WTC11 (cell line): ENCODE results near the gene HIKESHI. TPM values are rescaled to one million over a fixed set of nuclear protein-coding genes. Genes with fewer than 3 reads are reported as not detected.

Source experiments
- ATAC-seq: fragments of 200-7000 bp; cut with Tn5 transposase; 2 replicates; pipeline ENCODE4 v1.10.0; 2021; ENCODE audit warnings: mild to moderate bottlenecking, moderate library complexity
- CTCF ChIA-PET: fragments of 300-600 bp; sonication (Branson Sonifier 250); formaldehyde crosslinking; loops from one replicate; lab custom pipeline; 2021; ENCODE audit warnings: antibody characterized with exemption; lab: Charles Lee
- POLR2A ChIA-PET: fragments of 350-600 bp; sonication (Branson Sonifier 250); formaldehyde crosslinking; loops from one replicate; lab custom pipeline; 2021; ENCODE audit warnings: antibody characterized with exemption; lab: Charles Lee
- DNase-seq: peaks from one replicate; pipeline ENCODE4 v3.0.0; 2021; ENCODE audit warnings: low spot score
- H3K27ac Mint-ChIP-seq: 2 replicates; pipeline ENCODE4 v1.8.0; 2021; ENCODE audit warnings: mixed read lengths
- H3K27me3 Mint-ChIP-seq: 2 replicates; pipeline ENCODE4 v1.8.0; 2021; ENCODE audit warnings: low read depth, mild to moderate bottlenecking, moderate library complexity, mixed read lengths
- H3K36me3 Mint-ChIP-seq: 2 replicates; pipeline ENCODE4 v1.8.0; 2021; ENCODE audit warnings: mixed read lengths
- H3K4me1 Mint-ChIP-seq: 2 replicates; pipeline ENCODE4 v1.8.0; 2022; ENCODE audit warnings: mixed read lengths
- H3K4me3 Mint-ChIP-seq: 2 replicates; pipeline ENCODE4 v1.8.0; 2021; ENCODE audit warnings: mild to moderate bottlenecking, moderate library complexity, mixed read lengths
- H3K9me3 Mint-ChIP-seq: 2 replicates; pipeline ENCODE4 v1.8.0; 2021; ENCODE audit warnings: mixed read lengths
- ATF1 ChIP-seq: sonication (generic); formaldehyde crosslinking; IDR thresholded peaks from 2 replicates; pipeline ENCODE4 v1.8.1; 2023; ENCODE audit warnings: mild to moderate bottlenecking, moderate library complexity, missing genetic modification reagents
- ERG ChIP-seq: fragments of 250-450 bp; sonication (Bioruptor Pico); IDR thresholded peaks from 2 replicates; pipeline ENCODE4 v1.8.0; 2021; ENCODE audit warnings: mild to moderate bottlenecking
- FOXJ3 ChIP-seq: sonication (generic); formaldehyde crosslinking; IDR thresholded peaks from 2 replicates; pipeline ENCODE4 v1.9.0; 2021; ENCODE audit warnings: missing genetic modification reagents, mild to moderate bottlenecking, borderline replicate concordance
- GABPB1 ChIP-seq: sonication (generic); formaldehyde crosslinking; IDR thresholded peaks from 2 replicates; pipeline ENCODE4 v1.8.1; 2023; ENCODE audit warnings: mild to moderate bottlenecking, missing genetic modification reagents
- HMGA2 ChIP-seq: fragments of 250-450 bp; sonication (Bioruptor Pico); IDR thresholded peaks from 2 replicates; pipeline ENCODE4 v1.4.0; 2021; ENCODE audit warnings: mild to moderate bottlenecking, moderate library complexity
- IRF2 ChIP-seq: sonication (generic); formaldehyde crosslinking; IDR thresholded peaks from 2 replicates; pipeline ENCODE4 v1.8.0; 2022; ENCODE audit warnings: low read depth, missing genetic modification reagents, borderline replicate concordance
- MAX ChIP-seq: sonication (generic); formaldehyde crosslinking; IDR thresholded peaks from 2 replicates; pipeline ENCODE4 v1.8.0; 2022; ENCODE audit warnings: mild to moderate bottlenecking, missing genetic modification reagents
- MLX ChIP-seq: sonication (generic); formaldehyde crosslinking; IDR thresholded peaks from 2 replicates; pipeline ENCODE4 v1.8.1; 2023; ENCODE audit warnings: mild to moderate bottlenecking, missing genetic modification reagents, moderate library complexity
- NFATC4 ChIP-seq: fragments of 250-450 bp; sonication (Bioruptor Pico); IDR thresholded peaks from 2 replicates; pipeline ENCODE4 v1.9.0; 2021; ENCODE audit warnings: mild to moderate bottlenecking
- NR2C2 ChIP-seq: sonication (generic); formaldehyde crosslinking; IDR thresholded peaks from 2 replicates; pipeline ENCODE4 v1.8.0; 2022; ENCODE audit warnings: mild to moderate bottlenecking, missing genetic modification reagents
- SOX15 ChIP-seq: fragments of 250-450 bp; sonication (Bioruptor Pico); IDR thresholded peaks from 2 replicates; pipeline ENCODE4 v1.9.0; 2021; ENCODE audit warnings: mild to moderate bottlenecking
- USF2 ChIP-seq: sonication (generic); formaldehyde crosslinking; IDR thresholded peaks from 2 replicates; pipeline ENCODE4 v1.8.1; 2023; ENCODE audit warnings: mild to moderate bottlenecking, missing genetic modification reagents, moderate library complexity
- ZNF219 ChIP-seq: sonication (generic); formaldehyde crosslinking; IDR thresholded peaks from 2 replicates; pipeline ENCODE4 v1.8.0; 2023; ENCODE audit warnings: missing genetic modification reagents, mild to moderate bottlenecking, borderline replicate concordance
- ZNF263 ChIP-seq: sonication (generic); formaldehyde crosslinking; IDR thresholded peaks from 2 replicates; pipeline ENCODE4 v1.8.1; 2022; ENCODE audit warnings: low read depth, mild to moderate bottlenecking, moderate library complexity, missing genetic modification reagents
- ZNF317 ChIP-seq: sonication (generic); formaldehyde crosslinking; IDR thresholded peaks from 2 replicates; pipeline ENCODE4 v1.8.1; 2023; ENCODE audit warnings: low read depth, mild to moderate bottlenecking, moderate library complexity, missing genetic modification reagents, borderline replicate concordance
- ZNF396 ChIP-seq: fragments of 250-450 bp; sonication (Bioruptor Pico); IDR thresholded peaks from 2 replicates; pipeline ENCODE4 v1.8.0; 2021; ENCODE audit warnings: mild to moderate bottlenecking, moderate library complexity, borderline replicate concordance
- ZNF416 ChIP-seq: fragments of 250-450 bp; sonication (Bioruptor Pico); IDR thresholded peaks from 2 replicates; pipeline ENCODE4 v1.9.0; 2021; ENCODE audit warnings: mild to moderate bottlenecking, inconsistent platforms
- ZNF423 ChIP-seq: fragments of 250-450 bp; sonication (Bioruptor Pico); IDR thresholded peaks from 2 replicates; pipeline ENCODE4 v2.1.2; 2022; ENCODE audit warnings: mild to moderate bottlenecking, moderate library complexity
- total RNA-seq: library from RNA; stranded (reverse); gene quantifications from 3 replicates; pipeline ENCODE4 v1.2.3, GENCODE V29; 2021
- TF ChIP-seq, protein P1 (sequence below): sonication (generic); formaldehyde crosslinking; IDR thresholded peaks from 2 replicates; pipeline ENCODE4 v1.8.1; 2022; ENCODE audit warnings: mild to moderate bottlenecking, missing genetic modification reagents, moderate library complexity, borderline replicate concordance
- TF ChIP-seq, protein P2 (sequence below): sonication (generic); formaldehyde crosslinking; IDR thresholded peaks from 2 replicates; pipeline ENCODE4 v1.8.1; 2023; ENCODE audit warnings: mild to moderate bottlenecking, moderate library complexity, missing genetic modification reagents
- TF ChIP-seq, protein P3 (sequence below): sonication (generic); formaldehyde crosslinking; IDR thresholded peaks from 2 replicates; pipeline ENCODE4 v1.8.0; 2022; ENCODE audit warnings: missing genetic modification reagents

Gene HIKESHI
- total RNA-seq, 1 experiment from 2014 or later = 48.3 TPM

DNA sequence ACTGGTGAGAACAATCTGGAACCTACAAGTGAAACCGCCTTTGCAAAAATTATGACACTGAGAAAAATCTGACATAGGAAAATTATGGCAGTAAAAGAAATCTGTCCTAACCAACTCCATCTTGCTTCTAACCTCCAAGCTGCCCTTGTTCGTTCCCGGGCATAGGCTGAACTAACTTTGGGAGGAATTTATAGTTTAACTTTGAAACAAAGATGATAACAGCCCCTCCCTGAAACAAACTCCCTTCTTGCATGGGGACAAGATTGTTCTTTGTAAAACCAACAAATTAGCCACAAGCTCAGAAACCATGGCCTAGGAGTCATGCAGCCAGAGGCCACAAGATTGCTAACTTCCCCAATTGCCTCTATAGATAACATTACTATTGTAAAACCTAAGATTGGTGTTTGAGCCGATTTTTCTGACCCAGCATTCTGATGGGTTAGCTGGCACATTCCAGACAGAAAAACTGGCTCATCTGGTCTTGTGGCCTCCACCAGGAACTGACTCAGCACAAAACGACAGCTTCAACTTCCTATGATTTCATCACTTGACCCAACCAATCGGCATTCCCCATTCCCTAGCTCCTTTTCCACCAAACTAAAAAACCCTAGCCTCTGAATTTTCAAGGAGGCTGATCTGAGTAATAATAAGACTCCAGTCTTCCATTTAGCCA, 69.0 kb downstream of the HIKESHI start (continued):
- TF ChIP-seq, protein P1, sequence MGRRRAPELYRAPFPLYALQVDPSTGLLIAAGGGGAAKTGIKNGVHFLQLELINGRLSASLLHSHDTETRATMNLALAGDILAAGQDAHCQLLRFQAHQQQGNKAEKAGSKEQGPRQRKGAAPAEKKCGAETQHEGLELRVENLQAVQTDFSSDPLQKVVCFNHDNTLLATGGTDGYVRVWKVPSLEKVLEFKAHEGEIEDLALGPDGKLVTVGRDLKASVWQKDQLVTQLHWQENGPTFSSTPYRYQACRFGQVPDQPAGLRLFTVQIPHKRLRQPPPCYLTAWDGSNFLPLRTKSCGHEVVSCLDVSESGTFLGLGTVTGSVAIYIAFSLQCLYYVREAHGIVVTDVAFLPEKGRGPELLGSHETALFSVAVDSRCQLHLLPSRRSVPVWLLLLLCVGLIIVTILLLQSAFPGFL = no peak
- TF ChIP-seq ZNF396 (CRISPR knock-in tag) (no peak), ZNF263 (no peak)
- TF ChIP-seq, all 79 proteins: peak for 0

- CTCF ChIA-PET = no interaction called here
- H3K27ac Mint-ChIP-seq = no peak overlapping the region
Measured at GRCh38 chr11:86372041-86372440, 70.0 kb downstream of the HIKESHI start.

GRCh38 chr11:86372586-86372985, 70.5 kb downstream of the HIKESHI start:
- CTCF ChIA-PET = no interaction called here
- ATAC-seq = no peak
- TF ChIP-seq ZNF219 (no peak), USF2 (no peak), MAX (CRISPR knock-in tag) (no peak), ZNF423 (CRISPR knock-in tag) (no peak), HMGA2 (CRISPR knock-in tag) (no peak), FOXJ3 (CRISPR knock-in tag) (no peak), IRF2 (no peak), SOX15 (CRISPR knock-in tag) (no peak), NR2C2 (no peak)
- TF ChIP-seq, protein P2, sequence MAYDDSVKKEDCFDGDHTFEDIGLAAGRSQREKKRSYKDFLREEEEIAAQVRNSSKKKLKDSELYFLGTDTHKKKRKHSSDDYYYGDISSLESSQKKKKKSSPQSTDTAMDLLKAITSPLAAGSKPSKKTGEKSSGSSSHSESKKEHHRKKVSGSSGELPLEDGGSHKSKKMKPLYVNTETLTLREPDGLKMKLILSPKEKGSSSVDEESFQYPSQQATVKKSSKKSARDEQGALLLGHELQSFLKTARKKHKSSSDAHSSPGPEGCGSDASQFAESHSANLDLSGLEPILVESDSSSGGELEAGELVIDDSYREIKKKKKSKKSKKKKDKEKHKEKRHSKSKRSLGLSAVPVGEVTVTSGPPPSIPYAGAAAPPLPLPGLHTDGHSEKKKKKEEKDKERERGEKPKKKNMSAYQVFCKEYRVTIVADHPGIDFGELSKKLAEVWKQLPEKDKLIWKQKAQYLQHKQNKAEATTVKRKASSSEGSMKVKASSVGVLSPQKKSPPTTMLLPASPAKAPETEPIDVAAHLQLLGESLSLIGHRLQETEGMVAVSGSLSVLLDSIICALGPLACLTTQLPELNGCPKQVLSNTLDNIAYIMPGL (CRISPR knock-in tag) = no peak

More at GRCh38 chr11:86372041-86372440, 70.0 kb downstream of the HIKESHI start:
- peaks cover 6% of the 10 kb centered on the region; the same call in 1 of the 2 replicates for H3K27me3 Mint-ChIP-seq
- no peak for DNase-seq
- TF ChIP-seq ZNF317 (CRISPR knock-in tag) (no peak), FOXJ3 (CRISPR knock-in tag) (no peak), MLX (CRISPR knock-in tag) (no peak), ATF1 (CRISPR knock-in tag) (no peak), ZNF219 (no peak), NFATC4 (CRISPR knock-in tag) (no peak), GABPB1 (CRISPR knock-in tag) (no peak), ZNF416 (no peak), ERG (no peak)
- TF ChIP-seq, protein P3, sequence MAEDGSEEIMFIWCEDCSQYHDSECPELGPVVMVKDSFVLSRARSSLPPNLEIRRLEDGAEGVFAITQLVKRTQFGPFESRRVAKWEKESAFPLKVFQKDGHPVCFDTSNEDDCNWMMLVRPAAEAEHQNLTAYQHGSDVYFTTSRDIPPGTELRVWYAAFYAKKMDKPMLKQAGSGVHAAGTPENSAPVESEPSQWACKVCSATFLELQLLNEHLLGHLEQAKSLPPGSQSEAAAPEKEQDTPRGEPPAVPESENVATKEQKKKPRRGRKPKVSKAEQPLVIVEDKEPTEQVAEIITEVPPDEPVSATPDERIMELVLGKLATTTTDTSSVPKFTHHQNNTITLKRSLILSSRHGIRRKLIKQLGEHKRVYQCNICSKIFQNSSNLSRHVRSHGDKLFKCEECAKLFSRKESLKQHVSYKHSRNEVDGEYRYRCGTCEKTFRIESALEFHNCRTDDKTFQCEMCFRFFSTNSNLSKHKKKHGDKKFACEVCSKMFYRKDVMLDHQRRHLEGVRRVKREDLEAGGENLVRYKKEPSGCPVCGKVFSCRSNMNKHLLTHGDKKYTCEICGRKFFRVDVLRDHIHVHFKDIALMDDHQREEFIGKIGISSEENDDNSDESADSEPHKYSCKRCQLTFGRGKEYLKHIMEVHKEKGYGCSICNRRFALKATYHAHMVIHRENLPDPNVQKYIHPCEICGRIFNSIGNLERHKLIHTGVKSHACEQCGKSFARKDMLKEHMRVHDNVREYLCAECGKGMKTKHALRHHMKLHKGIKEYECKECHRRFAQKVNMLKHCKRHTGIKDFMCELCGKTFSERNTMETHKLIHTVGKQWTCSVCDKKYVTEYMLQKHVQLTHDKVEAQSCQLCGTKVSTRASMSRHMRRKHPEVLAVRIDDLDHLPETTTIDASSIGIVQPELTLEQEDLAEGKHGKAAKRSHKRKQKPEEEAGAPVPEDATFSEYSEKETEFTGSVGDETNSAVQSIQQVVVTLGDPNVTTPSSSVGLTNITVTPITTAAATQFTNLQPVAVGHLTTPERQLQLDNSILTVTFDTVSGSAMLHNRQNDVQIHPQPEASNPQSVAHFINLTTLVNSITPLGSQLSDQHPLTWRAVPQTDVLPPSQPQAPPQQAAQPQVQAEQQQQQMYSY (CRISPR knock-in tag) = no peak
- POLR2A ChIA-PET = no interaction called here
- 0 out of 2 replicates have a peak, but pooled peaks cover 2% of the 10 kb centered on the region for H3K36me3 Mint-ChIP-seq
- H3K9me3 Mint-ChIP-seq = peaks cover 18% of the 10 kb centered on the region
- ATAC-seq = no peak
- no peak overlapping the region for H3K4me3 Mint-ChIP-seq
- H3K4me1 Mint-ChIP-seq = peaks cover 9% of the 10 kb centered on the region

More at GRCh38 chr11:86372586-86372985, 70.5 kb downstream of the HIKESHI start:
- POLR2A ChIA-PET = no interaction called here
- Mint-ChIP-seq H3K9me3 (peaks cover 18% of the 10 kb centered on the region), H3K27me3 (peaks cover 6% of the 10 kb centered on the region; the same call in 1 of the 2 replicates), H3K4me3 (no peak overlapping the region), H3K36me3 (0 out of 2 replicates have a peak, but pooled peaks cover 2% of the 10 kb centered on the region), H3K27ac (no peak overlapping the region), H3K4me1 (peaks cover 9% of the 10 kb centered on the region)
- DNase-seq = no peak
